ENCODE measurements around the gene MRPL19. TPM values are rescaled to one million over a fixed set of nuclear protein-coding genes. Genes with fewer than 3 reads are reported as not detected.

MRPL19 gene
- total RNA-seq, 1 experiment from 2014 or later, result 98.4 TPM

DNA sequence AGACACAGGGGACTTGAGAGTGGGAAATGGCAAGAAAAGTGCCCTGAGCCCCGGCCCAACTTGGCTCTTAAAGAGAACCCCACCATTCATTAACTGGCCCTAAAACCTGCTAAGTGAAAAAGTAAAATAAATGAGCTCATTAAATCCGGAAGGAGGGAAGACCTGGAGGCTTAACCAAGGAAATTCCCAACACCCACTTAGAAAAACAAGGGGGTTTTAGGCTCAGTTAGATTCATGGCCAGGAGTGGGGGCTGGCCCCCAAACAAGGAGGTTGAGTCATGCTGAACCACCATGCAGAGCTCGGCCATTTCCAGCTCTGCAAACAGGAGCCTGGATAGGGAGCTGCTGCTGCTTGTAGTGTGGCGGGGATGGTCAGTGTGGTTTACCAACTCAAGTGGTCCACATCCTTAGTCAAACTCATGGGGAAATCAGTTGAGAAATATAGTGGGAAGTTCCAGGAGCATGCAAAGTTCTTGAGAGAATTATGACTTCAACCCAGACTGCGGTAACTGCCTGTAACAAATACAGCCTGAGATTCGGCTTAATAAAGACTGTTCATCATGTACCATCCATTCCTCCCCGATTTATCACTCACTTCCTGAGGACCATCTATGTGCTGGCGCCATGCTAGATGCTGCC is 39.7 kb upstream of the MRPL19 start:
- peaks cover 22% of the 10 kb centered on the region for H3K4me1 ChIP-seq (ENCODE audit: insufficient read depth, low read length, poor library complexity, severe bottlenecking)
- no peak overlapping the region for H3K4me3 ChIP-seq (ENCODE audit: low read depth, low read length, poor library complexity, severe bottlenecking)
- TF ChIP-seq EZH2 (IDR thresholded peaks at IDR 0.05; ENCODE audit: borderline replicate concordance, low read depth, low read length, poor library complexity, severe bottlenecking), result no peak
- TF ChIP-seq, protein P1, sequence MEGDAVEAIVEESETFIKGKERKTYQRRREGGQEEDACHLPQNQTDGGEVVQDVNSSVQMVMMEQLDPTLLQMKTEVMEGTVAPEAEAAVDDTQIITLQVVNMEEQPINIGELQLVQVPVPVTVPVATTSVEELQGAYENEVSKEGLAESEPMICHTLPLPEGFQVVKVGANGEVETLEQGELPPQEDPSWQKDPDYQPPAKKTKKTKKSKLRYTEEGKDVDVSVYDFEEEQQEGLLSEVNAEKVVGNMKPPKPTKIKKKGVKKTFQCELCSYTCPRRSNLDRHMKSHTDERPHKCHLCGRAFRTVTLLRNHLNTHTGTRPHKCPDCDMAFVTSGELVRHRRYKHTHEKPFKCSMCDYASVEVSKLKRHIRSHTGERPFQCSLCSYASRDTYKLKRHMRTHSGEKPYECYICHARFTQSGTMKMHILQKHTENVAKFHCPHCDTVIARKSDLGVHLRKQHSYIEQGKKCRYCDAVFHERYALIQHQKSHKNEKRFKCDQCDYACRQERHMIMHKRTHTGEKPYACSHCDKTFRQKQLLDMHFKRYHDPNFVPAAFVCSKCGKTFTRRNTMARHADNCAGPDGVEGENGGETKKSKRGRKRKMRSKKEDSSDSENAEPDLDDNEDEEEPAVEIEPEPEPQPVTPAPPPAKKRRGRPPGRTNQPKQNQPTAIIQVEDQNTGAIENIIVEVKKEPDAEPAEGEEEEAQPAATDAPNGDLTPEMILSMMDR (conservative IDR thresholded peaks at IDR 0.05; ENCODE audit: low read depth, low read length), result no peak
- no peaks in the 10 kb centered on the region for H3K9me3 ChIP-seq (ENCODE audit: low read depth, low read length, poor library complexity, severe bottlenecking)
- H3K27ac ChIP-seq (ENCODE audit: low read depth, low read length, poor library complexity, severe bottlenecking), result no peak overlapping the region
- no peak for DNase-seq (ENCODE audit: low spot score)
- H3K36me3 ChIP-seq (ENCODE audit: insufficient read depth, low read length, poor library complexity, severe bottlenecking), result no peaks in the 10 kb centered on the region
- intact Hi-C loops (cut with micrococcal nuclease; ENCODE audit: unreplicated experiment), result loop anchor here (10.0 kb wide), 1 partner anchor 552 kb away; no protein-coding TSS in a partner anchor
- ChIA-PET POLR2A (ENCODE audit: low non-redundant PET) (no interaction called here), CTCF (no interaction called here)
- BruUV-seq (replicated peaks), result no TSS peak
- H3K27me3 ChIP-seq (replicated peaks; ENCODE audit: insufficient read depth, low read depth, low read length, poor library complexity), result no peaks in the 10 kb centered on the region

DNA sequence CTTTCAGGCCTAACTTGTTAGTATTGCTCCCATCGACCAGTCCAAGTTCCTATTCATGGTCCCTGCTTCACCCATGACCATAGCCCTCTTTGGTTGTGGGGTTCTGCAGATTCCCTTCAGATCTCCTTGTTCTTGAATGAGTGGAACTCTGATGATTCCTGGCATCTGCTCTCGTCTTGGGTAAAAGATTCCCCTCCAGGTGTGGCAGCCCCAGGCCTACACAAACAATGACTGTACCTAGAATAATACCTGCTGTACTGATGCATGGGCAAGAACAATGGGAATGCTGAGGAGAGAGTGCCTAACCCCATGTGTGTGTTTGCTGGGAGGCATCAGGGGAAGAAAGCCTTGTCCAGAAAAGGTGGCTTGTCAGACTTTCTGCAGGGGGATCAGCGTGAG is 39.2 kb upstream of the MRPL19 start:
- Histone ChIP-seq H3K27me3 (replicated peaks; ENCODE audit: insufficient read depth, low read depth, low read length, poor library complexity) (no peaks in the 10 kb centered on the region), H3K4me1 (ENCODE audit: insufficient read depth, low read length, poor library complexity, severe bottlenecking) (peaks cover 22% of the 10 kb centered on the region), H3K4me3 (ENCODE audit: low read depth, low read length, poor library complexity, severe bottlenecking) (no peak overlapping the region), H3K9me3 (ENCODE audit: low read depth, low read length, poor library complexity, severe bottlenecking) (no peaks in the 10 kb centered on the region), H3K27ac (ENCODE audit: low read depth, low read length, poor library complexity, severe bottlenecking) (no peak overlapping the region), H3K36me3 (ENCODE audit: insufficient read depth, low read length, poor library complexity, severe bottlenecking) (no peaks in the 10 kb centered on the region)
- CTCF ChIA-PET, result no interaction called here
- DNase-seq (ENCODE audit: low spot score), result no peak
- POLR2A ChIA-PET (ENCODE audit: low non-redundant PET), result no interaction called here
- no TSS peak for BruUV-seq (replicated peaks)
- TF ChIP-seq EZH2 (IDR thresholded peaks at IDR 0.05; ENCODE audit: borderline replicate concordance, low read depth, low read length, poor library complexity, severe bottlenecking), result no peak
- TF ChIP-seq, protein P1 (conservative IDR thresholded peaks at IDR 0.05; ENCODE audit: low read depth, low read length), result no peak
- intact Hi-C loops (cut with micrococcal nuclease; ENCODE audit: unreplicated experiment), result loop anchor here (10.0 kb wide), 1 partner anchor 553 kb away; no protein-coding TSS in a partner anchor

DNA sequence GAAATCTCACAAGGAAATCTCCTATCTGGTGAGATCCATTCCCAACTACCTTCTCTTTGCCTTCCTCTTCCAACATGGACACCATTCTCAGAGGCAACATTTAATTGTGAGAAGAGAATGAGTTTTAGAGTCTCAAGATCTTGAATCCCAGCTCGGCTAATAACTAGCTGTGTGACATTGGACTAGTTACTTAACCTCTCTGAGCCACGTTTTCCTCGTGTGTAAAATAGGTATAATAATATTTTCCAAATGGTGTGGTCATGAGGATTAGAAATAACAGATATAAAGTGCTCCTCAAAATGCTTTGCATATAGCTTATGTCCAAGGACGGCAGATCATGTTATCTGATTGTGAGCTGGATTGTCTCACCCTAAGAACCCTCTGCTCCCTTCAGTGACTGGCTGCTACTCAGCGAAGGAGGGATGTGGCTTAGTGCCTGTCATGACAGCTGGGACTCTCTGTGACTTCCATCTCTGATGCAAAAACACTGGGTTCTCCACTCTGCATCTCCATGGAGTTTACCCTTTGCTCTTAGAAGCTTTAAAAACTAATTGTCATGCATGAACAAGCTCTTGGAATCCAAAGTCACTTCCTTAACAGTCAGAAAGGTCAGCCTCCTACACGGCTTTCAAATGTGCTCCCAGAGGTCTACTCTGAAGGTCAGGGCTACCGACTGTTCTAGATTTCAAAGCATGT is 38.4 kb upstream of the MRPL19 start:
- intact Hi-C loops (cut with micrococcal nuclease; ENCODE audit: unreplicated experiment), result loop anchor here (10.0 kb wide), 1 partner anchor 553 kb away; no protein-coding TSS in a partner anchor
- Histone ChIP-seq H3K36me3 (ENCODE audit: insufficient read depth, low read length, poor library complexity, severe bottlenecking) (no peaks in the 10 kb centered on the region), H3K9me3 (ENCODE audit: low read depth, low read length, poor library complexity, severe bottlenecking) (no peaks in the 10 kb centered on the region), H3K27me3 (replicated peaks; ENCODE audit: insufficient read depth, low read depth, low read length, poor library complexity) (no peaks in the 10 kb centered on the region), H3K27ac (ENCODE audit: low read depth, low read length, poor library complexity, severe bottlenecking) (no peak overlapping the region), H3K4me3 (ENCODE audit: low read depth, low read length, poor library complexity, severe bottlenecking) (no peak overlapping the region), H3K4me1 (ENCODE audit: insufficient read depth, low read length, poor library complexity, severe bottlenecking) (peaks cover 22% of the 10 kb centered on the region)
- peak; percentile 62 for DNase-seq (ENCODE audit: low spot score)
- POLR2A ChIA-PET (ENCODE audit: low non-redundant PET), result no interaction called here
- no TSS peak for BruUV-seq (replicated peaks)
- no peak for TF ChIP-seq EZH2 (IDR thresholded peaks at IDR 0.05; ENCODE audit: borderline replicate concordance, low read depth, low read length, poor library complexity, severe bottlenecking)
- TF ChIP-seq, protein P1 (conservative IDR thresholded peaks at IDR 0.05; ENCODE audit: low read depth, low read length), result no peak
- CTCF ChIA-PET, result interaction anchor here (0.7 to 1.5 kb wide), 4 partner anchors 20 to 142 kb away, joined by 3 to 12 read pairs (median 4); partner anchors contain the start of gene EVA1A

Data from A673 (cell line).